Stimulated activated naive CD4-positive, alpha-beta T cell (primary cell): ENCODE data around the gene CEP164.

ENCODE experiments used
- DNase-seq, 6 experiments: peaks; one replicate each; lab custom pipeline; 2025; lab: John Stamatoyannopoulos, UW

CEP164 gene

DNA sequence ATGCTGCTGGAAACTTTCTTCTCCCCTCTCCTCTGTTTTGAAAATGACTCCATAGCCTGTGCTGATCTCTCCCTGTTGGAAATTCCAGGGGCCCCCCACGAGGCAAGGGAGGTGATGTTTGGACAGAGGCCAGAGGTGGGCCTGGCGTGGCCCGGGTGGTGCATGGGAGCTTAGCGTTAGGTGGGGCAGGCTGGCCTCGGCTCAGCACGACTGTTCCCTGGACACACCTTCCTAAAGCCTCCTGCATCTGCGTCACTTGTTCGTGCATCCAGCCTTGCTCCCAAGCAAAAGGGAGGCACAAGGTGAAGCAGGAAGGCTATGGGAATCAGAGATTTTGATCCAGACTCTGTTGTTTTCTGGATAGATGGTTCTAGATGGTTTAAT is 135.2 kb downstream of the CEP164 start:
- DNase-seq = no peak
